ENCODE measurements around the gene MALT1.
"Not testable (repeated sequence)": the region's sequence is repeated elsewhere in the genome, so short reads cannot be mapped to it uniquely, and the experiment has no call there.

MALT1 gene

GRCh38 chr18:58653144-58653722 is 18.0 kb upstream of the MALT1 start:
- not testable (repeated sequence) for H3K4me3 ChIP-seq, H3K27ac ChIP-seq

- Histone ChIP-seq H3K4me3 (no peak overlapping the region), H3K27ac (no peak overlapping the region)
Observed at GRCh38 chr18:58653814-58654509, 17.3 kb upstream of the MALT1 start.

- H3K27ac ChIP-seq: no peak overlapping the region
- no peak overlapping the region for H3K4me3 ChIP-seq
Observed at GRCh38 chr18:58654896-58655614, 16.2 kb upstream of the MALT1 start.

GRCh38 chr18:58657081-58657480 is 14.2 kb upstream of the MALT1 start:
- peak overlapping the region in 3 of 21 experiments; percentile 15 to 64 (median 56) for H3K27ac ChIP-seq
- no peak overlapping the region for H3K4me3 ChIP-seq

GRCh38 chr18:58657494-58657893 is 13.8 kb upstream of the MALT1 start:
- Histone ChIP-seq H3K4me3 (no peak overlapping the region), H3K27ac (peak overlapping the region in 4 of 21 experiments; percentile 15 to 64 (median 37))

- Histone ChIP-seq H3K27ac (no peak overlapping the region), H3K4me3 (no peak overlapping the region)
Observed at GRCh38 chr18:58659691-58660090, 11.6 kb upstream of the MALT1 start.

GRCh38 chr18:58660915-58661314 is 10.3 kb upstream of the MALT1 start:
- Histone ChIP-seq H3K4me3 (no peak overlapping the region), H3K27ac (no peak overlapping the region)

- Histone ChIP-seq H3K4me3 (no peak overlapping the region), H3K27ac (no peak overlapping the region)
Observed at GRCh38 chr18:58661423-58661822, 9.8 kb upstream of the MALT1 start.

GRCh38 chr18:58662118-58662517 is 9.1 kb upstream of the MALT1 start:
- Histone ChIP-seq H3K27ac (no peak overlapping the region), H3K4me3 (no peak overlapping the region)

GRCh38 chr18:58666176-58666575 is 5.1 kb upstream of the MALT1 start:
- no peak overlapping the region for H3K4me3 ChIP-seq
- H3K27ac ChIP-seq: no peak overlapping the region

GRCh38 chr18:58668211-58668610 is 3.1 kb upstream of the MALT1 start:
- Histone ChIP-seq H3K4me3 (no peak overlapping the region), H3K27ac (no peak overlapping the region)

GRCh38 chr18:58668897-58669296 is 2.4 kb upstream of the MALT1 start:
- H3K27ac ChIP-seq: no peak overlapping the region
- no peak overlapping the region for H3K4me3 ChIP-seq

GRCh38 chr18:58669731-58670378 is 1.4 kb upstream of the MALT1 start:
- peak overlapping the region in 7 of 21 experiments; percentile 17 to 99 (median 96) for H3K27ac ChIP-seq
- H3K4me3 ChIP-seq: no peak overlapping the region

GRCh38 chr18:58670404-58671110 is 708 bp upstream of the MALT1 start:
- peak overlapping the region in 19 of 21 experiments; percentile 43 to 99 (median 96) for H3K27ac ChIP-seq
- H3K4me3 ChIP-seq: peak overlapping the region; percentile 75 to 94 (median 86)

GRCh38 chr18:58671632-58672564 is 633 bp downstream of the MALT1 start:
- peak overlapping the region; percentile 87 to 99 (median 98) for H3K27ac ChIP-seq
- H3K4me3 ChIP-seq: peak overlapping the region; percentile 75 to 94 (median 86)

GRCh38 chr18:58674159-58674558 is 2.9 kb downstream of the MALT1 start:
- Histone ChIP-seq H3K4me3 (no peak overlapping the region), H3K27ac (no peak overlapping the region)

GRCh38 chr18:58674863-58675472 is 3.7 kb downstream of the MALT1 start:
- no peak overlapping the region for H3K27ac ChIP-seq
- no peak overlapping the region for H3K4me3 ChIP-seq

GRCh38 chr18:58676270-58676669 is 5.0 kb downstream of the MALT1 start:
- no peak overlapping the region for H3K27ac ChIP-seq

More at GRCh38 chr18:58676270-58676669, 5.0 kb downstream of the MALT1 start:
- no peak overlapping the region for H3K4me3 ChIP-seq
